SJSA1 (cell line): ENCODE data around the gene SLC25A1. TPM values are rescaled to one million over a fixed set of nuclear protein-coding genes. Genes with fewer than 3 reads are reported as not detected.
A peak's percentile ranks its signal among the peaks of the same experiment; 100 is the strongest.

Experiments used
- DNase-seq, 2 experiments: peaks; one replicate each; pipeline ENCODE4 v3.0.0-alpha.2; 2015 to 2020; ENCODE audit warnings: low spot score in 2 of 2, low read depth in 1 of 2
- H3K27ac ChIP-seq: fragments of 250-450 bp; sonication (Bioruptor Pico); 2 replicates; pipeline ENCODE4 v1.5.1; 2020; ENCODE audit warnings: mild to moderate bottlenecking, moderate library complexity
- H3K27me3 ChIP-seq: fragments of 250-450 bp; sonication (Bioruptor Pico); replicated peaks from 2 replicates; pipeline ENCODE4 v1.5.1; 2020; ENCODE audit warnings: mild to moderate bottlenecking, moderate library complexity
- H3K36me3 ChIP-seq: fragments of 250-450 bp; sonication (Bioruptor Pico); 2 replicates; pipeline ENCODE4 v1.5.1; 2020; ENCODE audit warnings: mild to moderate bottlenecking
- H3K4me1 ChIP-seq: fragments of 250-450 bp; sonication (Bioruptor Pico); replicated peaks from 2 replicates; pipeline ENCODE4 v1.6.1; 2021; ENCODE audit warnings: mild to moderate bottlenecking
- H3K4me3 ChIP-seq: fragments of 250-450 bp; sonication (Bioruptor Pico); 2 replicates; pipeline ENCODE4 v1.5.1; 2020; ENCODE audit warnings: mild to moderate bottlenecking
- H3K9me3 ChIP-seq: fragments of 250-450 bp; sonication (Bioruptor Pico); replicated peaks from 2 replicates; pipeline ENCODE4 v1.5.1; 2020; ENCODE audit warnings: mild to moderate bottlenecking
- total RNA-seq: library from RNA; depleted of rRNA; stranded (reverse); fragments of >200 nt; shearing (Covaris generic); gene quantifications from 2 replicates; pipeline ENCODE4 v1.2.3, GENCODE V29; 2014

The SLC25A1 gene
- total RNA-seq, 1 experiment from 2014 or later = 118 TPM

GRCh38 chr22:19151329-19152191 lies 27.0 kb downstream of the SLC25A1 start:
- Histone ChIP-seq H3K4me1 (peaks cover 10% of the 10 kb centered on the region), H3K27ac (no peak overlapping the region), H3K36me3 (no peaks in the 10 kb centered on the region), H3K9me3 (no peaks in the 10 kb centered on the region), H3K4me3 (no peak overlapping the region), H3K27me3 (peaks cover 66% of the 10 kb centered on the region)
- no peak for DNase-seq

- peaks cover 72% of the 10 kb centered on the region for H3K27me3 ChIP-seq
- H3K36me3 ChIP-seq = no peaks in the 10 kb centered on the region
- no peak for DNase-seq
- H3K27ac ChIP-seq = no peak overlapping the region
- H3K4me3 ChIP-seq = no peak overlapping the region
- H3K9me3 ChIP-seq = no peaks in the 10 kb centered on the region
- peaks cover 10% of the 10 kb centered on the region for H3K4me1 ChIP-seq
These were observed 27.8 kb downstream of the SLC25A1 start for GRCh38 chr22:19150482-19151328.

- H3K27me3 ChIP-seq = peaks cover 71% of the 10 kb centered on the region
- H3K9me3 ChIP-seq = no peaks in the 10 kb centered on the region
- H3K4me3 ChIP-seq = no peak within 1 kb of the TSS; the same call in 1 of the 2 replicates
- no peak for DNase-seq
- no peaks in the 10 kb centered on the region for H3K36me3 ChIP-seq
- H3K27ac ChIP-seq = no peak within 1 kb of the TSS
- peaks cover 10% of the 10 kb centered on the region for H3K4me1 ChIP-seq
These were observed 28.5 kb downstream of the SLC25A1 start, which contains the start of gene GSC2 for GRCh38 chr22:19149991-19150390. Gene GSC2 (minus strand): TSS chr22:19150292. CDS start chr22:19150283, 9 bp downstream.

- H3K27ac ChIP-seq = no peak overlapping the region
- H3K36me3 ChIP-seq = no peaks in the 10 kb centered on the region
- no peak overlapping the region; the same call in 1 of the 2 replicates for H3K4me3 ChIP-seq
- H3K27me3 ChIP-seq = peaks cover 68% of the 10 kb centered on the region
- DNase-seq = no peak
- H3K9me3 ChIP-seq = no peaks in the 10 kb centered on the region
- H3K4me1 ChIP-seq = peaks cover 10% of the 10 kb centered on the region
These were observed 29.3 kb downstream of the SLC25A1 start for GRCh38 chr22:19149047-19149883.

- H3K4me1 ChIP-seq = peaks cover 12% of the 10 kb centered on the region
- H3K4me3 ChIP-seq = no peak overlapping the region
- no peak overlapping the region for H3K27ac ChIP-seq
- no peaks in the 10 kb centered on the region for H3K9me3 ChIP-seq
- DNase-seq = no peak
- no peaks in the 10 kb centered on the region for H3K36me3 ChIP-seq
- peaks cover 61% of the 10 kb centered on the region for H3K27me3 ChIP-seq
These were observed 30.0 kb downstream of the SLC25A1 start for GRCh38 chr22:19148417-19149046.

- peaks cover 14% of the 10 kb centered on the region for H3K4me1 ChIP-seq
- peaks cover 51% of the 10 kb centered on the region for H3K27me3 ChIP-seq
- H3K36me3 ChIP-seq = peaks cover 5% of the 10 kb centered on the region
- H3K27ac ChIP-seq = no peak overlapping the region
- H3K4me3 ChIP-seq = no peak overlapping the region
- H3K9me3 ChIP-seq = no peaks in the 10 kb centered on the region
- DNase-seq = no peak
These were observed 31.2 kb downstream of the SLC25A1 start for GRCh38 chr22:19147195-19147780.

GRCh38 chr22:19146215-19146968 lies 32.1 kb downstream of the SLC25A1 start:
- Histone ChIP-seq H3K4me3 (no peak overlapping the region), H3K36me3 (peaks cover 14% of the 10 kb centered on the region), H3K27ac (no peak overlapping the region), H3K9me3 (no peaks in the 10 kb centered on the region), H3K4me1 (peaks cover 14% of the 10 kb centered on the region), H3K27me3 (peaks cover 42% of the 10 kb centered on the region)
- DNase-seq = no peak

GRCh38 chr22:19143967-19144400 lies 34.6 kb downstream of the SLC25A1 start:
- no peak for DNase-seq
- Histone ChIP-seq H3K4me1 (peaks cover 7% of the 10 kb centered on the region), H3K36me3 (peaks cover 38% of the 10 kb centered on the region), H3K27me3 (peaks cover 23% of the 10 kb centered on the region), H3K27ac (peak overlapping the region; percentile 18; the same call in 1 of the 2 replicates), H3K4me3 (peak overlapping the region; percentile 57), H3K9me3 (no peaks in the 10 kb centered on the region)

- H3K27ac ChIP-seq = no peak overlapping the region
- H3K36me3 ChIP-seq = peaks cover 46% of the 10 kb centered on the region
- H3K4me3 ChIP-seq = peak overlapping the region; percentile 57; the same call in 1 of the 2 replicates
- H3K9me3 ChIP-seq = no peaks in the 10 kb centered on the region
- H3K27me3 ChIP-seq = peaks cover 16% of the 10 kb centered on the region
- peaks cover 5% of the 10 kb centered on the region for H3K4me1 ChIP-seq
- no peak for DNase-seq
These were observed 35.3 kb downstream of the SLC25A1 start for GRCh38 chr22:19143212-19143611.

GRCh38 chr22:19142394-19142793 lies 36.1 kb downstream of the SLC25A1 start:
- DNase-seq = no peak
- H3K27ac ChIP-seq = no peak overlapping the region
- peaks cover 8% of the 10 kb centered on the region for H3K27me3 ChIP-seq
- no peaks in the 10 kb centered on the region for H3K9me3 ChIP-seq
- peaks cover 5% of the 10 kb centered on the region for H3K4me1 ChIP-seq
- H3K4me3 ChIP-seq = no peak overlapping the region
- H3K36me3 ChIP-seq = peaks cover 54% of the 10 kb centered on the region

- Histone ChIP-seq H3K4me3 (no peak overlapping the region), H3K27ac (no peak overlapping the region), H3K4me1 (peaks cover 5% of the 10 kb centered on the region), H3K27me3 (no peaks in the 10 kb centered on the region), H3K36me3 (peaks cover 71% of the 10 kb centered on the region), H3K9me3 (no peaks in the 10 kb centered on the region)
- no peak for DNase-seq
These were observed 38.6 kb downstream of the SLC25A1 start for GRCh38 chr22:19139974-19140373.

GRCh38 chr22:19139001-19139356 lies 39.6 kb downstream of the SLC25A1 start:
- no peaks in the 10 kb centered on the region for H3K27me3 ChIP-seq
- no peaks in the 10 kb centered on the region for H3K9me3 ChIP-seq
- DNase-seq = no peak
- peaks cover 81% of the 10 kb centered on the region for H3K36me3 ChIP-seq
- peaks cover 5% of the 10 kb centered on the region for H3K4me1 ChIP-seq
- no peak overlapping the region for H3K4me3 ChIP-seq
- H3K27ac ChIP-seq = no peak overlapping the region
